HCT116 (cell line): ENCODE data around the gene ACAP3.
A peak's percentile ranks its signal among the peaks of the same experiment; 100 is the strongest.

ENCODE experiments used
- CEBPB ChIP-seq: IDR thresholded peaks from 2 replicates; pipeline ENCODE4 v1.6.1; 2012; ENCODE audit warnings: low read depth
- CTCF ChIP-seq, 3 experiments: fragments of 200-600 bp in 1 of 3; sonication (generic) in 1 of 3; IDR thresholded peaks in 2 of 3; conservative IDR thresholded peaks in 1 of 3; 2 replicates each; pipeline ENCODE4 v1.5.1; 2012 to 2017; ENCODE audit warnings: low read depth in 2 of 3, low read length in 2 of 3, antibody characterized with exemption in 1 of 3, borderline replicate concordance in 1 of 3, control low read depth in 1 of 3, mild to moderate bottlenecking in 1 of 3, mixed read lengths in 1 of 3, mixed run types in 1 of 3, moderate library complexity in 1 of 3; ENCODE audit not compliant: insufficient read depth in 1 of 3
- EZH2 ChIP-seq: fragments of 200-600 bp; sonication (generic); IDR thresholded peaks from 2 replicates; pipeline ENCODE4 v1.6.1; 2017; ENCODE audit warnings: antibody characterized with exemption, mixed run types
- JUND ChIP-seq: IDR thresholded peaks from 2 replicates; pipeline ENCODE4 v1.6.1; 2012
- POLR2AphosphoS5 ChIP-seq: IDR thresholded peaks from 2 replicates; pipeline ENCODE4 v1.6.1; 2011; ENCODE audit warnings: mild to moderate bottlenecking, low read depth, low read length, moderate library complexity
- SRF ChIP-seq: IDR thresholded peaks from 2 replicates; pipeline ENCODE4 v1.6.1; 2012; ENCODE audit warnings: low read depth
- TCF7L2 ChIP-seq: IDR thresholded peaks from 2 replicates; pipeline ENCODE4 v1.7.0; 2011; ENCODE audit warnings: borderline replicate concordance, inconsistent platforms; ENCODE audit not compliant: insufficient read depth, insufficient read length; ENCODE audit errors: extremely low read depth
- YY1 ChIP-seq: IDR thresholded peaks from 2 replicates; pipeline ENCODE4 v1.6.1; 2011; ENCODE audit warnings: low read length, low read depth, moderate library complexity, mild to moderate bottlenecking; ENCODE audit not compliant: insufficient replicate concordance; ENCODE audit errors: extremely low read depth
- ZFX ChIP-seq: fragments of 450-650 bp; IDR thresholded peaks from 2 replicates; pipeline ENCODE4 v1.6.1; 2017
- TF ChIP-seq, protein P1 (sequence below): IDR thresholded peaks from 2 replicates; pipeline ENCODE4 v1.6.1; 2012; ENCODE audit warnings: low read depth

GRCh38 chr1:1262758-1263157 is 45.0 kb downstream of the ACAP3 start:
- TF ChIP-seq CTCF (IDR thresholded peaks at IDR 0.05 in 2 of 3, conservative IDR thresholded peaks at IDR 0.05 in 1 of 3; ENCODE audit: borderline replicate concordance in 1 of 3, insufficient read depth in 1 of 3, low read depth in 2 of 3, low read length in 2 of 3) (no peak), YY1 (no peak), SRF (no peak), EZH2 (no peak), POLR2AphosphoS5 (0 out of 2 replicates have a peak, but pooled peaks have one; percentile 20), JUND (no peak), CEBPB (no peak), ZFX (no peak), TCF7L2 (no peak)
- TF ChIP-seq, protein P1, sequence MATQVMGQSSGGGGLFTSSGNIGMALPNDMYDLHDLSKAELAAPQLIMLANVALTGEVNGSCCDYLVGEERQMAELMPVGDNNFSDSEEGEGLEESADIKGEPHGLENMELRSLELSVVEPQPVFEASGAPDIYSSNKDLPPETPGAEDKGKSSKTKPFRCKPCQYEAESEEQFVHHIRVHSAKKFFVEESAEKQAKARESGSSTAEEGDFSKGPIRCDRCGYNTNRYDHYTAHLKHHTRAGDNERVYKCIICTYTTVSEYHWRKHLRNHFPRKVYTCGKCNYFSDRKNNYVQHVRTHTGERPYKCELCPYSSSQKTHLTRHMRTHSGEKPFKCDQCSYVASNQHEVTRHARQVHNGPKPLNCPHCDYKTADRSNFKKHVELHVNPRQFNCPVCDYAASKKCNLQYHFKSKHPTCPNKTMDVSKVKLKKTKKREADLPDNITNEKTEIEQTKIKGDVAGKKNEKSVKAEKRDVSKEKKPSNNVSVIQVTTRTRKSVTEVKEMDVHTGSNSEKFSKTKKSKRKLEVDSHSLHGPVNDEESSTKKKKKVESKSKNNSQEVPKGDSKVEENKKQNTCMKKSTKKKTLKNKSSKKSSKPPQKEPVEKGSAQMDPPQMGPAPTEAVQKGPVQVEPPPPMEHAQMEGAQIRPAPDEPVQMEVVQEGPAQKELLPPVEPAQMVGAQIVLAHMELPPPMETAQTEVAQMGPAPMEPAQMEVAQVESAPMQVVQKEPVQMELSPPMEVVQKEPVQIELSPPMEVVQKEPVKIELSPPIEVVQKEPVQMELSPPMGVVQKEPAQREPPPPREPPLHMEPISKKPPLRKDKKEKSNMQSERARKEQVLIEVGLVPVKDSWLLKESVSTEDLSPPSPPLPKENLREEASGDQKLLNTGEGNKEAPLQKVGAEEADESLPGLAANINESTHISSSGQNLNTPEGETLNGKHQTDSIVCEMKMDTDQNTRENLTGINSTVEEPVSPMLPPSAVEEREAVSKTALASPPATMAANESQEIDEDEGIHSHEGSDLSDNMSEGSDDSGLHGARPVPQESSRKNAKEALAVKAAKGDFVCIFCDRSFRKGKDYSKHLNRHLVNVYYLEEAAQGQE, result no peak
